Activated CD4-positive, alpha-beta T cell treated with anti-CD3 and anti-CD28 coated beads, Interleukin-2, amount 10 ng/mL, durations not matched to agents 7 days and 5 days (primary cell): Measurements from ENCODE around the gene PUS7L. TPM values are rescaled to one million over a fixed set of nuclear protein-coding genes. Genes with fewer than 3 reads are reported as not detected.
"Not testable (repeated sequence)": the region's sequence is repeated elsewhere in the genome, so short reads cannot be mapped to it uniquely, and the experiment has no call there.

Source experiments
- CTCF ChIA-PET: fragments of 350-600 bp; sonication (Branson Sonifier 250); formaldehyde crosslinking; loops from one replicate; lab custom pipeline; 2021; ENCODE audit warnings: antibody characterized with exemption; lab: Charles Lee
- POLR2A ChIA-PET: fragments of 350-600 bp; sonication (Branson Sonifier 250); formaldehyde crosslinking; loops from one replicate; lab custom pipeline; 2021; ENCODE audit warnings: antibody characterized with exemption; lab: Charles Lee
- DNase-seq: peaks from one replicate; pipeline ENCODE4 v3.0.0-alpha.2; 2020
- H3K27ac Mint-ChIP-seq: one replicate; pipeline ENCODE4 v1.8.0; 2021; ENCODE audit warnings: mild to moderate bottlenecking, moderate library complexity, mixed read lengths
- H3K27me3 Mint-ChIP-seq: one replicate; pipeline ENCODE4 v1.8.0; 2021; ENCODE audit warnings: mixed read lengths
- H3K36me3 Mint-ChIP-seq: one replicate; pipeline ENCODE4 v1.8.0; 2021; ENCODE audit warnings: low read depth, mixed read lengths
- H3K4me1 Mint-ChIP-seq: one replicate; pipeline ENCODE4 v1.8.0; 2021; ENCODE audit warnings: mixed read lengths
- H3K4me3 Mint-ChIP-seq: one replicate; pipeline ENCODE4 v1.8.0; 2021; ENCODE audit warnings: mild to moderate bottlenecking, moderate library complexity, mixed read lengths
- H3K9me3 Mint-ChIP-seq: one replicate; pipeline ENCODE4 v1.8.0; 2021; ENCODE audit warnings: mixed read lengths
- total RNA-seq, 2 experiments: library from RNA; stranded (reverse); gene quantifications; one replicate each; pipeline ENCODE4 v1.2.3, GENCODE V29; 2021

The PUS7L gene
- total RNA-seq, 2 experiments from 2014 or later = 17.4 to 22.4 TPM

DNA sequence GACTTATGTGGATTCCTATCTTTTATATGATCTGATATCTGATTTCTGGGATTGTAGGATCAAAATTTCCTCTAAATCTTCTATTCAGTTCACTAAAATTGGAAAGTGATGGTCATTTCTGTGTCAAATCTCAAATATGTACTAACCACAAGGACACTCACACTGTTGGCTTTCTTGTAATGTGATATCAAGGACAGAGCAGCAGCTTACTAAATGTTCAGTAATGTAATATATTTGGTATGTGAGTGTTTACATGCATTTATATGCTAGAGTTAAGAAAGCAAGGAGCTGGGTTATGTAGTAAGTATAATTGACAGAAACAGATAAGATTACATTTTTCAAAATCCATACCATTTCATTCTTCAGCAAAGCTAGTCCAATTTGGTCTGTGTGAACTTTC is 16.5 kb downstream of the PUS7L start:
- Mint-ChIP-seq H3K27me3 (no peaks in the 10 kb centered on the region), H3K4me3 (no peak overlapping the region), H3K4me1 (peaks cover 2% of the 10 kb centered on the region), H3K27ac (no peak overlapping the region), H3K36me3 (peaks cover 42% of the 10 kb centered on the region), H3K9me3 (no peaks in the 10 kb centered on the region)
- ChIA-PET POLR2A (no interaction called here), CTCF (no interaction called here)
- no peak for DNase-seq

DNA sequence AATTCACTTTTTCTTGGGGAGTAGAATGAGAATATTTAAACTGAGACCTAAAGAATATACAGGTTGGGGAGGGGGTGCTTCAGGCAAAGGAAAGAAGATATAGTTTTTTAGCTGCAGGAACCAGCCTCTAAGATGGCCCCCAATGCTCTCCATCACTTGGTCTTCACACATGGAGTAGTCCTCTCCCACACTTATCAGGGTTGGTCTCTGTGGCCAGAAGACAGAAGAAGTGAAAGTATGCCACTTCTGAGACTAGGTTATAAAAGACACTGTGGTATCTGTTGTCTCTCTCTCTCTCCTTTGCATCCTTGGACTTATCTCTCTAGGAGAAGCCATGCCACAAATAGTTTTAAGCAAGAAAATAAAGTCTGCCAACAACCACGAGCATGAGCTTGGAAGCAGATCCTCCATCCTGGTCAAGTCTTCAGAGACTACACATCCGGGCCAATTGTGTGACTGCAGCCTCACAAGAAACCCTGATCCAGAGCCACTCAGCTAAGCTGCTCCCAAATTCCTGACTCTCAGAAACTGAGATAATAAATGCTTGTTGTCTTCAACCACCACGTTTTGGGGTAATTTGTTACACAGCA is 18.0 kb downstream of the PUS7L start:
- Mint-ChIP-seq H3K27me3 (no peaks in the 10 kb centered on the region), H3K4me1 (peaks cover 2% of the 10 kb centered on the region), H3K27ac (no peak overlapping the region), H3K9me3 (no peaks in the 10 kb centered on the region), H3K4me3 (no peak overlapping the region), H3K36me3 (peaks cover 44% of the 10 kb centered on the region)
- POLR2A ChIA-PET = no interaction called here
- DNase-seq = no peak
- CTCF ChIA-PET = no interaction called here

DNA sequence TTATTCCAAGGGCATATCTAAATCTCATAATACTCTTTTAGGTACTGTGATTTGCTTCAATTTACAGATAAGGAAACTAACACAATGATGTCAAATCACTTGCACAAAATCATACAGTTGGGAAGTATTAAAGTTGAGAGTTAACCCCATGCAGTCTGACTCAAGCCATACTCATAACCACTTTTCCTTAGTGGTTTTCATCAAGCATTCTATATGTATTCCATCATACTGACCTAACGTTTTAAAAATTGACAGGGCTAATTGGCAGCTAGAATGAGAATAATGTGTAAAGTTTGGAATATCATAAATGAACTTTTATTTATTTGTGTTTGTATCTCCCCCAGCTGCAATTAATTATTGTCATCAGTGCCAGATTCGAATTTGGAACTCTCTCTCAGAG is 20.9 kb downstream of the PUS7L start:
- CTCF ChIA-PET = no interaction called here
- Mint-ChIP-seq H3K9me3 (no peaks in the 10 kb centered on the region), H3K4me3 (no peak overlapping the region), H3K27me3 (no peaks in the 10 kb centered on the region), H3K27ac (no peak overlapping the region), H3K4me1 (peaks cover 2% of the 10 kb centered on the region), H3K36me3 (peaks cover 21% of the 10 kb centered on the region)
- POLR2A ChIA-PET = no interaction called here
- no peak for DNase-seq

DNA sequence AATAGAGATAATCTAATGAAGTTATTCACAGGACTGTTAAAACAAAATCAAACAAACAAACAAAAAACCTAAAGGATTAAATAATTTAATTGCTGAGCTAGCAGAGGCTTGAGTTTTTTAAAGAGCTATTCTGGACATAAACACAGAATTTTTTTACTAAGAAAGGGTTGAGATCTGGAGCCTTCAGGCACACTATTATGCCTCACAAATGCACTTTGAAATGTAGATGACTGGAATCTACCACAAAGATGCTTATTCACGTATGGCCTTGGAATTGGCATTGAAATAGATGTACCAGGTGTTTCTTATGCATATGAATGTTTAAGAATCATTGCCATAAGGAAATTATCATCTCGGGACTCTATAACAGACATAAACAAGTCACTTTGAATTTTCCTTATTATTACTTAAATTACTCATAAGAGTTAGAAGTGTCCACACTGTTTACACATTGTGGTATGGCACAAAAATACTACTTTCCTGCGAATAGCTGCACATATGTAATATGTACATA is 21.6 kb downstream of the PUS7L start:
- Mint-ChIP-seq H3K4me3 (no peak overlapping the region), H3K27me3 (no peaks in the 10 kb centered on the region), H3K27ac (no peak overlapping the region), H3K4me1 (peaks cover 2% of the 10 kb centered on the region), H3K36me3 (peaks cover 18% of the 10 kb centered on the region), H3K9me3 (no peaks in the 10 kb centered on the region)
- ChIA-PET POLR2A (interaction anchor here (0.7 kb wide), 1 partner anchor 9 kb away, joined by 3 read pairs; no protein-coding TSS in a partner anchor), CTCF (no interaction called here)
- no peak for DNase-seq

DNA sequence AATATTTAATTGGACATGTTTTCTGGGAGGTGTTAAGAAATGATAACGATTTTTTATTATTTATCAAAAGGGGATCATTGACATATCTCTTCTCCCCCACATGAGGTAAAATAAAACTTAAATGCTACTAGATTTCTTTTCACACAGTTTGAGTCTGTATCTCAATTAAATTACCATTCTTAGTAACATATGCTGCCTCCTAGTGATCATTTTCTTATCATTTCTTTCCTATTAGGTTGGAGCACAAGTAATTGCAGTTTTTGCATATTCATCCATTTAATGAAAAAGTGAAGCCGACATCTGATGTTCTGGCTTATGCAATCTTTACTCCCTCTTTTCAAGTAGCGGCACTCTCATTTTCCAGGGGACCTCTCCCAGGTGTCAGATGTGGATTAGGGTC is 24.9 kb downstream of the PUS7L start:
- Mint-ChIP-seq H3K36me3 (peaks cover 23% of the 10 kb centered on the region), H3K27me3 (no peaks in the 10 kb centered on the region), H3K9me3 (no peaks in the 10 kb centered on the region), H3K4me1 (peaks cover 6% of the 10 kb centered on the region), H3K4me3 (no peak overlapping the region), H3K27ac (no peak overlapping the region)
- ChIA-PET CTCF (no interaction called here), POLR2A (no interaction called here)
- DNase-seq = no peak

DNA sequence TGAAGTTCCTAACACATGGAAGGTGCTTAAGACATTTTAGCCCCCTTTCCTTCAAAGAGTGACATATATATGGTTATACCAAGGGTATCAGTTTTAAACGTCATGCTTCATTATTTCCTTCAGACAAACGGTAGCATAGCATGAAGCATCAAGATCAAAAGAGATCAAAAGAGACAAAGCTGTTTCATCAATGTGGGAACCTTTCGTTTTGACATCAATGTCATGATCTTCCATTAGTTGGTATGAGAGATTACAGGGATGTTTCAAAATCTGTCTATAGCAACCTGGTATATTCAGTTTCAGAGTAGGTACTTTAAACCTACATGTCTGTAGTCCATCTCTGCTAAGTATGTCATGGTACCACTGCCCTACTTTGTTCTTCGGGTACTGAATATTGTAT is 28.3 kb downstream of the PUS7L start:
- no peak for DNase-seq
- Mint-ChIP-seq H3K27me3 (no peaks in the 10 kb centered on the region), H3K4me3 (no peak overlapping the region), H3K36me3 (peaks cover 18% of the 10 kb centered on the region), H3K27ac (no peak overlapping the region), H3K4me1 (peaks cover 6% of the 10 kb centered on the region), H3K9me3 (no peaks in the 10 kb centered on the region)
- CTCF ChIA-PET = no interaction called here
- POLR2A ChIA-PET = no interaction called here

DNA sequence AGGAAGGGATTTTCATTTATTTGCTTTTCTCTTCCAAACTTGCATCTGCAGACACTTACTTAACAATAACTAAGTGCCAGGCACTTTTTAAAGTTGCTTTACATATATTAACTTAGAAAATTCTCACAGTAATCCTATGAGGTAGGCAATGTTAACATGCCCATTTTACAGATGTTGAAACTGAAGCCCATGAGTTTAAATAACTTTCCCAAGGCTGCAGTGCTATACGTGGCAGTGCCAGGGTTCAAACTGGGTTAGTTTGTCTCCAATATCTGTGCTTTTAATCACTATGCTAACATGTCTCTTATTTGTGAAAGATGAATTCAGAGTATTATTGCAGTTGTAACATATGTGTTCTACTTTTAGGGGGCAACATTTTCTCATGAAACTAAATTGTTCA is 29.9 kb downstream of the PUS7L start:
- Mint-ChIP-seq H3K36me3 (peaks cover 18% of the 10 kb centered on the region), H3K27ac (no peak overlapping the region), H3K9me3 (no peaks in the 10 kb centered on the region), H3K4me1 (peaks cover 6% of the 10 kb centered on the region), H3K4me3 (no peak overlapping the region), H3K27me3 (no peaks in the 10 kb centered on the region)
- ChIA-PET CTCF (no interaction called here), POLR2A (no interaction called here)
- DNase-seq = no peak

DNA sequence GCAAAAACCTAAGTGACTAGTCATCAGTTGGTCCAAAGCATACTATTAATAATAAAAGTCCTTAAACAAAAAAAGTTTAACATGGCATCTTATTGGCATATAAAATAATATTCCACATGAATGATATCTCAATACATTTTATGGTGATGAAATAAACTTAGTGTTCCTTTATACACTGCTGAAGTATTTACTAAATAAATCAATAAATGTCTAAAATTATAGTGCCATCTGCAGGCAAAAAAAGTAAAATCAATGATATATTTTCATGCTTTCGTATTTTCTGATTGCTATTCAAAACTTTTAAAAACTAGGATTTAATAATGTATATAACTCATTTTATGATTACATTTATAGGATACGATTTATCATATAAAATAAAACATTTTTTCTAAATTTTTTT is 30.5 kb downstream of the PUS7L start:
- H3K9me3 Mint-ChIP-seq = no peaks in the 10 kb centered on the region
- H3K36me3 Mint-ChIP-seq = peaks cover 18% of the 10 kb centered on the region
- DNase-seq = no peak
- H3K4me3 Mint-ChIP-seq = no peak overlapping the region
- ChIA-PET POLR2A (no interaction called here), CTCF (no interaction called here)
- H3K27ac Mint-ChIP-seq = no peak overlapping the region
- peaks cover 6% of the 10 kb centered on the region for H3K4me1 Mint-ChIP-seq
- no peaks in the 10 kb centered on the region for H3K27me3 Mint-ChIP-seq

DNA sequence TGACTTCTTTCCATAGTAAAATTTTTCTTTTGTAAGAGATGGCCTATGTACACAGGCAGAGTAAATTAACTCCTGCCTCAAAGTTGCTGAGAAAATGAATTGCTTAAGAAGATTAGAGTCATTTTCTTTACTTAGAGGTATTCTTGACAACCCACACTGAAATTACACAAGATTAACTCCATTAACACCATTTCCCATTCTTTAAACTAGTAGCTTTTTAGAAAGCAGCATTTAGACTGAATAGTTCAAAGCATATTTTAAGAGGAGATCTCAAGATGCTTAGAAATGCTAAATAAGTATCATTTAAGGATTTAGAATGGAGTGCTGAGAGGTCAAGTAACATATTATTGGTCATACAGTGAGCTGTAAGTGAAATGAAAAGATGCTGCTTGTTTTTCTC is 35.5 kb downstream of the PUS7L start:
- H3K4me3 Mint-ChIP-seq = no peak overlapping the region
- H3K27me3 Mint-ChIP-seq = no peaks in the 10 kb centered on the region
- POLR2A ChIA-PET = no interaction called here
- CTCF ChIA-PET = no interaction called here
- no peak for DNase-seq
- peaks cover 4% of the 10 kb centered on the region for H3K36me3 Mint-ChIP-seq
- H3K27ac Mint-ChIP-seq = no peak overlapping the region
- no peaks in the 10 kb centered on the region for H3K9me3 Mint-ChIP-seq
- H3K4me1 Mint-ChIP-seq = no peaks in the 10 kb centered on the region

DNA sequence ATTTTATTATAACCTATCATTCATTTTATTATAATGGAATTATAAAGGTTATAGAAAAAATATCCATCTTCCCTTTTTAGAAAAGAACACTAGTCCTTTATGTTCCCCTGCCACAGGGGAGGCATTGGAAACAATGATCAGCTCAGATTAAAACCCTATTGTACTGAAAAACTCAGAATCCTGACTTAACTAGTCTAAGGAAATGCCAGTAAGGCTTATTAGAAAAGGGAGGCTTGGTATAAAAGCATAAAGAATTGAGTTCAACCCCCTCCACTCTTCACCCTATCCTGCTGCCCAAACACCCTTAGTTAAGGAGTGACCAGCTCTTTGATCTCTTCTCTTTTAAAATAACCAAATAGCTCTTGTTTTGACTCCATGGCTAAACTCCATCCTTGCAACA is 36.0 kb downstream of the PUS7L start:
- CTCF ChIA-PET = no interaction called here

DNA sequence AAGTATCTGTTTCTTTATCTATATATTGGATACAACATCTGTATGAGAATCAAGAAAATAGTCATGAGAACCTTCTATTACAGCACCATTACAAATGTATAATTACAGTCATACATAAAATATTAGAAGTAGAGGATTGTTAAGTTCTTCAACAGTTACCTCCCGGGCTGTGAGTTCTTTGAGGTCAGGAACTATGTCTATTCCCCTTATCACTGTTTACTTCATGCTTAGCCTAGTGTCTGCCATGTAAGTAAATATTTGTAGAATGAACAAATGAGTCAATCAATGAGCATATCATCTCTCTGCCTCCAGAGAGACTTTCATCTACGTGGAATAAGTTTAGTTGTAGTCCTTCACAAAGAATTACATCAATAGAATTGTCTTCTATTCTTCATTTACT is 47.2 kb downstream of the PUS7L start:
- Mint-ChIP-seq H3K9me3 (no peaks in the 10 kb centered on the region), H3K27me3 (peaks cover 10% of the 10 kb centered on the region), H3K36me3 (no peaks in the 10 kb centered on the region), H3K4me3 (no peak overlapping the region), H3K27ac (no peak overlapping the region), H3K4me1 (no peaks in the 10 kb centered on the region)
- ChIA-PET CTCF (no interaction called here), POLR2A (no interaction called here)
- DNase-seq = no peak

More for the DNA sequence above, 36.0 kb downstream of the PUS7L start:
- no peaks in the 10 kb centered on the region for H3K9me3 Mint-ChIP-seq
- no peak overlapping the region for H3K27ac Mint-ChIP-seq
- H3K4me1 Mint-ChIP-seq = no peaks in the 10 kb centered on the region
- H3K36me3 Mint-ChIP-seq = peaks cover 4% of the 10 kb centered on the region
- H3K27me3 Mint-ChIP-seq = no peaks in the 10 kb centered on the region
- H3K4me3 Mint-ChIP-seq = no peak overlapping the region
- POLR2A ChIA-PET = no interaction called here
- no peak for DNase-seq

DNA sequence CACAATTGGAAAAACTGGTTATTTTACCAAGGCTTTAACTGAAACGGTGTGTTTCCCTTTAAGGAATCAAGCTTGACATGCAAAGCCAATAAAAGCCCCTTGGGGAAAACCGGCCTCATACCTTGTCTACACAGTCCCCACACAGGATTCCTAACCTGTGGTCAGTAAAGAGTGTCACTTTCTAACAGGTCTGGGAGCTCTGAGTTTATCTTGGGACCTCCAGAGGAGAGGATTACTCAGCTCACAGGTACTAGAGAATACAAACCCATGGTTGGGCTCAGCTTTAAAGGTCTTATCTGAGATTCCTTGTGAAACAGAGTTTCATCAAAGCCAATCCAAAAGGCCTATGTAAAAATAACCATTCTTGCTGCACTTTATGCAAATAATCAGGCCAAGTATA is 54.8 kb downstream of the PUS7L start:
- H3K36me3 Mint-ChIP-seq, H3K9me3 Mint-ChIP-seq, H3K27ac Mint-ChIP-seq, H3K27me3 Mint-ChIP-seq, H3K4me3 Mint-ChIP-seq, CTCF ChIA-PET, DNase-seq, H3K4me1 Mint-ChIP-seq: not testable (repeated sequence)
- POLR2A ChIA-PET = interaction anchor here (0.6 kb wide), 1 partner anchor 119 kb away, joined by 7 read pairs; no protein-coding TSS in a partner anchor

DNA sequence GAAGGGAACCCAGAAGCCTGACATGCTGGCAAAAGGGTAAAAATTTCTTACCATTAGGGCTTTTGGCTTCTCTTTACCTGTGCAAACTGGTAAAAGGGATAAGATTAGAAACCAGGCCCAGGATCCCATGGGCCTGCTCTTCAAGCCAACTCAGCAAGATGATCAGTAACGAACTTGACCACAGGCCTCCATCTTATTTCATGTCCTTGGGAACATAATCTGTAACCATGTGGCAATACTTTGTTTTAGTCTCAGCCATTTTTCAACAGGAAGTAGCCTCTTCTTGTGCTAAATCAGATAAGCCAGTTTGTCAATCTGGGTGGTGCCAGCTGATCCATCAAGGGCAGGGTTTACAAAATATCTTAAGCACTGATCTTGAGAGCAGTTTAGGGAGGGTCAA is 57.4 kb downstream of the PUS7L start:
- H3K4me3 Mint-ChIP-seq, H3K36me3 Mint-ChIP-seq, H3K27ac Mint-ChIP-seq, POLR2A ChIA-PET, H3K4me1 Mint-ChIP-seq, H3K27me3 Mint-ChIP-seq, DNase-seq, H3K9me3 Mint-ChIP-seq: not testable (repeated sequence)
- CTCF ChIA-PET = interaction anchor here (0.6 kb wide), 1 partner anchor 945 kb away, joined by 3 read pairs; no protein-coding TSS in a partner anchor

DNA sequence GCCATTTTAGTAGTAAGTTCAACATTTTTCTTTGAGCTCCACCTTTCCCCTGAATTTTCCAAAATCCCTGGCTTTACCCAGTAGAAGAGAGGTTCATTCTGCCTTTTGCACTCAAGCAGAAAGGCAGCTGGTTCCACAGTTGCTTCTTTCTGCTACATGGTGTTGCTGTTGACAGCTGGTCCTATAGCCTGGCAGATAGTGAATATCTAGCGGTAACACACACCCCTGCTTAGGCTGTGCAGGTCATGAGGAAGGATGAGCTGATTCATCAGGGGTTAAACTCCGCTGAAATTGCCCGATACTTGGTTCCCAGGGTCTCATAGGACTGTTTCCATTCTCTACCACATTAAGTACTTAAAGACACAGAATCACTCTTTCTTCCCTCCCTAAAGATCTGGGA is 62.4 kb downstream of the PUS7L start:
- no peak overlapping the region for H3K27ac Mint-ChIP-seq
- H3K4me3 Mint-ChIP-seq = no peak overlapping the region
- ChIA-PET CTCF (interaction anchor here (0.6 to 1.1 kb wide), 2 partner anchors 9 to 12 kb away, joined by 3 read pairs; no protein-coding TSS in a partner anchor), POLR2A (no interaction called here)
- H3K4me1 Mint-ChIP-seq = peaks cover 1% of the 10 kb centered on the region
- DNase-seq = no peak
- no peaks in the 10 kb centered on the region for H3K9me3 Mint-ChIP-seq
- H3K36me3 Mint-ChIP-seq = no peaks in the 10 kb centered on the region
- peaks cover 9% of the 10 kb centered on the region for H3K27me3 Mint-ChIP-seq
